ENCODE measurements around the gene RAD23A. TPM values are rescaled to one million over a fixed set of nuclear protein-coding genes. Genes with fewer than 3 reads are reported as not detected.

The RAD23A gene
- total and polyA plus RNA-seq, 2 donors (not counting 3 experiments of a cell fraction or from before 2014, with no cell fraction given): 66.9 to 102 TPM

GRCh38 chr19:13001502-13002165 lies 56.0 kb downstream of the RAD23A start:
- no TSS peak for BruUV-seq (replicated peaks)
- no peak overlapping the region for H3K4me3 ChIP-seq (replicated peaks in 1 of 3; ENCODE audit: insufficient read depth in 1 of 3, low read depth in 1 of 3, low read length in 3 of 3)
- no peaks in the 10 kb centered on the region for H4K20me1 ChIP-seq (replicated peaks; ENCODE audit: control insufficient read depth, extremely low read depth, insufficient read depth, low read length)
- H2AFZ ChIP-seq (ENCODE audit: low read depth, low read length): no peak overlapping the region
- H3K4me2 ChIP-seq (ENCODE audit: insufficient read depth, low read length): no peak overlapping the region
- DNase-seq (ENCODE audit: low read depth, low spot score) (no peak), FAIRE-seq (no peak)
- peaks cover 0 to 3% of the 10 kb centered on the region in 2 experiments for H3K36me3 ChIP-seq (ENCODE audit: control insufficient read depth in 2 of 2, extremely low read depth in 1 of 2, insufficient read depth in 2 of 2, low read length in 2 of 2)
- H3K4me1 ChIP-seq (ENCODE audit: control insufficient read depth, extremely low read depth, insufficient read depth, low read length): peaks cover 4% of the 10 kb centered on the region
- no peaks in the 10 kb centered on the region for H3K27me3 ChIP-seq (ENCODE audit: control insufficient read depth in 2 of 2, insufficient read depth in 2 of 2, low read length in 2 of 2)
- dilution Hi-C loops (cut with MboI; ENCODE audit: extremely low pct_ligation_motif_present, low sequenced_read_pairs) (no loop called here), intact Hi-C loops (cut with micrococcal nuclease) (no loop called here)
- ChIA-PET CTCF (interaction anchor here (1.4 to 3.7 kb wide), 2 partner anchors 36 to 59 kb away, joined by 3 to 16 read pairs; no protein-coding TSS in a partner anchor), POLR2A (no interaction called here)
- H3K79me2 ChIP-seq (ENCODE audit: control insufficient read depth, insufficient read depth, low read length): no peaks in the 10 kb centered on the region
- no peaks in the 10 kb centered on the region for H3K9me3 ChIP-seq (replicated peaks; ENCODE audit: control insufficient read depth, insufficient read depth, low read length)
- H3K9me1 ChIP-seq (replicated peaks; ENCODE audit: control insufficient read depth, extremely low read depth, insufficient read depth, low read length): no peaks in the 10 kb centered on the region
- TF ChIP-seq FOS (IDR thresholded peaks at IDR 0.05; ENCODE audit: borderline replicate concordance, insufficient read depth, low read length) (no peak), POLR2AphosphoS5 (IDR thresholded peaks at IDR 0.05; ENCODE audit: insufficient read depth, low read depth, low read length) (no peak)
- H3K9ac ChIP-seq (replicated peaks; ENCODE audit: extremely low read depth, insufficient read depth, low read length): no peak overlapping the region
- H3K27ac ChIP-seq (ENCODE audit: insufficient read depth, low read depth, low read length): no peak overlapping the region

- Histone ChIP-seq H4K20me1 (replicated peaks; ENCODE audit: control insufficient read depth, extremely low read depth, insufficient read depth, low read length) (no peaks in the 10 kb centered on the region), H3K9ac (replicated peaks; ENCODE audit: extremely low read depth, insufficient read depth, low read length) (no peak overlapping the region), H3K27me3 (ENCODE audit: control insufficient read depth in 2 of 2, insufficient read depth in 2 of 2, low read length in 2 of 2) (no peaks in the 10 kb centered on the region), H3K4me3 (replicated peaks in 1 of 3; ENCODE audit: insufficient read depth in 1 of 3, low read depth in 1 of 3, low read length in 3 of 3) (no peak overlapping the region), H3K27ac (ENCODE audit: insufficient read depth, low read depth, low read length) (no peak overlapping the region), H3K36me3 (ENCODE audit: control insufficient read depth in 2 of 2, extremely low read depth in 1 of 2, insufficient read depth in 2 of 2, low read length in 2 of 2) (peaks cover 0 to 3% of the 10 kb centered on the region in 2 experiments), H3K9me3 (replicated peaks; ENCODE audit: control insufficient read depth, insufficient read depth, low read length) (no peaks in the 10 kb centered on the region), H3K79me2 (ENCODE audit: control insufficient read depth, insufficient read depth, low read length) (no peaks in the 10 kb centered on the region), H2AFZ (ENCODE audit: low read depth, low read length) (no peak overlapping the region), H3K4me1 (ENCODE audit: control insufficient read depth, extremely low read depth, insufficient read depth, low read length) (no peaks in the 10 kb centered on the region), H3K4me2 (ENCODE audit: insufficient read depth, low read length) (no peak overlapping the region), H3K9me1 (replicated peaks; ENCODE audit: control insufficient read depth, extremely low read depth, insufficient read depth, low read length) (no peaks in the 10 kb centered on the region)
- intact Hi-C loops (cut with micrococcal nuclease) (no loop called here), dilution Hi-C loops (cut with MboI; ENCODE audit: extremely low pct_ligation_motif_present, low sequenced_read_pairs) (no loop called here)
- BruUV-seq (replicated peaks): no TSS peak
- CTCF ChIA-PET: interaction anchor here (1.4 to 3.7 kb wide), 2 partner anchors 37 to 58 kb away, joined by 3 to 16 read pairs; no protein-coding TSS in a partner anchor
- POLR2A ChIA-PET: no interaction called here
- FAIRE-seq: no peak
- no peak for DNase-seq (ENCODE audit: low read depth, low spot score)
- no peak for TF ChIP-seq JUN (IDR thresholded peaks at IDR 0.05; ENCODE audit: borderline replicate concordance, insufficient read depth, insufficient read length, low read depth)
- TF ChIP-seq GATA2 (IDR thresholded peaks at IDR 0.05; ENCODE audit: insufficient read depth, insufficient read length, low read depth, low read length): no peak
- TF ChIP-seq EZH2 (IDR thresholded peaks at IDR 0.05; ENCODE audit: borderline replicate concordance, low read depth, low read length, severe bottlenecking): no peak
- TF ChIP-seq FOS (IDR thresholded peaks at IDR 0.05; ENCODE audit: borderline replicate concordance, insufficient read depth, low read length): no peak
- no peak for TF ChIP-seq MAX (IDR thresholded peaks at IDR 0.05; ENCODE audit: insufficient read depth, insufficient read length)
- TF ChIP-seq POLR2A (IDR thresholded peaks at IDR 0.05; ENCODE audit: low read depth, low read length): no peak
- TF ChIP-seq MYC (IDR thresholded peaks at IDR 0.05; ENCODE audit: low read depth, low read length): no peak
Observed at GRCh38 chr19:13002166-13002898, 56.7 kb downstream of the RAD23A start.
